ENCODE measurements around the gene IMP4.
"Not testable (repeated sequence)": the region's sequence is repeated elsewhere in the genome, so short reads cannot be mapped to it uniquely, and the experiment has no call there.

The IMP4 gene

GRCh38 chr2:130318906-130319305 lies 23.8 kb upstream of the IMP4 start:
- no peaks in the 10 kb centered on the region for H3K36me3 ChIP-seq (ENCODE audit: insufficient read depth, low read length)
- H3K4me1 ChIP-seq (ENCODE audit: control insufficient read depth, insufficient read depth, low read length) = no peaks in the 10 kb centered on the region
- H3K9ac ChIP-seq (ENCODE audit: low read depth, low read length) = no peak overlapping the region
- H3K27me3 ChIP-seq (ENCODE audit: control insufficient read depth, insufficient read depth, low read length) = peaks cover 7% of the 10 kb centered on the region
- no peak overlapping the region for H3K4me2 ChIP-seq (ENCODE audit: low read length)
- no peak overlapping the region for H3K4me3 ChIP-seq (ENCODE audit: low read length)
- no peaks in the 10 kb centered on the region for H3K9me3 ChIP-seq (replicated peaks; ENCODE audit: low read length)

- H3K4me3 ChIP-seq (ENCODE audit: low read length) = no peak overlapping the region
- no peaks in the 10 kb centered on the region for H3K9me3 ChIP-seq (replicated peaks; ENCODE audit: low read length)
- H3K4me2 ChIP-seq (ENCODE audit: low read length) = no peak overlapping the region
- H3K9ac ChIP-seq (ENCODE audit: low read depth, low read length) = no peak overlapping the region
- peaks cover 14% of the 10 kb centered on the region for H3K27me3 ChIP-seq (ENCODE audit: control insufficient read depth, insufficient read depth, low read length)
- H3K36me3 ChIP-seq (ENCODE audit: insufficient read depth, low read length) = no peaks in the 10 kb centered on the region
- no peaks in the 10 kb centered on the region for H3K4me1 ChIP-seq (ENCODE audit: control insufficient read depth, insufficient read depth, low read length)
Observed at GRCh38 chr2:130319536-130319935, 23.2 kb upstream of the IMP4 start.

- H3K36me3 ChIP-seq (ENCODE audit: insufficient read depth, low read length) = no peaks in the 10 kb centered on the region
- H3K27me3 ChIP-seq (ENCODE audit: control insufficient read depth, insufficient read depth, low read length) = peaks cover 51% of the 10 kb centered on the region
- no peak overlapping the region for H3K9ac ChIP-seq (ENCODE audit: low read depth, low read length)
- no peak overlapping the region for H3K4me2 ChIP-seq (ENCODE audit: low read length)
- peaks cover 5% of the 10 kb centered on the region for H3K4me1 ChIP-seq (ENCODE audit: control insufficient read depth, insufficient read depth, low read length)
- H3K9me3 ChIP-seq (replicated peaks; ENCODE audit: low read length) = no peaks in the 10 kb centered on the region
- no peak overlapping the region for H3K4me3 ChIP-seq (ENCODE audit: low read length)
Observed at GRCh38 chr2:130327703-130328527, 14.8 kb upstream of the IMP4 start.

- Histone ChIP-seq H3K9me3 (replicated peaks; ENCODE audit: low read length) (no peaks in the 10 kb centered on the region), H3K36me3 (ENCODE audit: insufficient read depth, low read length) (no peaks in the 10 kb centered on the region), H3K27me3 (ENCODE audit: control insufficient read depth, insufficient read depth, low read length) (peaks cover 49% of the 10 kb centered on the region), H3K4me2 (ENCODE audit: low read length) (no peak overlapping the region), H3K9ac (ENCODE audit: low read depth, low read length) (no peak overlapping the region), H3K4me3 (ENCODE audit: low read length) (no peak overlapping the region), H3K4me1 (ENCODE audit: control insufficient read depth, insufficient read depth, low read length) (peaks cover 5% of the 10 kb centered on the region)
Observed at GRCh38 chr2:130328710-130329109, 14.0 kb upstream of the IMP4 start.

GRCh38 chr2:130332271-130333073 lies 10.2 kb upstream of the IMP4 start:
- Histone ChIP-seq H3K27me3 (ENCODE audit: control insufficient read depth, insufficient read depth, low read length) (peaks cover 27% of the 10 kb centered on the region), H3K36me3 (ENCODE audit: insufficient read depth, low read length) (no peaks in the 10 kb centered on the region), H3K4me3 (ENCODE audit: low read length) (peak overlapping the region; percentile 23), H3K9ac (ENCODE audit: low read depth, low read length) (no peak overlapping the region), H3K4me2 (ENCODE audit: low read length) (peak overlapping the region; percentile 69), H3K4me1 (ENCODE audit: control insufficient read depth, insufficient read depth, low read length) (peaks cover 9% of the 10 kb centered on the region), H3K9me3 (replicated peaks; ENCODE audit: low read length) (no peaks in the 10 kb centered on the region)

GRCh38 chr2:130333253-130333652 lies 9.4 kb upstream of the IMP4 start:
- not testable (repeated sequence) for H3K9ac ChIP-seq (ENCODE audit: low read depth, low read length); H3K4me2 ChIP-seq (ENCODE audit: low read length); H3K4me3 ChIP-seq (ENCODE audit: low read length); H3K9me3 ChIP-seq (replicated peaks; ENCODE audit: low read length); H3K36me3 ChIP-seq (ENCODE audit: insufficient read depth, low read length)
- Histone ChIP-seq H3K27me3 (ENCODE audit: control insufficient read depth, insufficient read depth, low read length) (peaks cover 27% of the 10 kb centered on the region), H3K4me1 (ENCODE audit: control insufficient read depth, insufficient read depth, low read length) (peaks cover 14% of the 10 kb centered on the region)

- Histone ChIP-seq H3K36me3 (ENCODE audit: insufficient read depth, low read length) (peaks cover 6% of the 10 kb centered on the region), H3K4me3 (ENCODE audit: low read length) (no peak overlapping the region), H3K9me3 (replicated peaks; ENCODE audit: low read length) (no peaks in the 10 kb centered on the region), H3K4me2 (ENCODE audit: low read length) (no peak overlapping the region), H3K4me1 (ENCODE audit: control insufficient read depth, insufficient read depth, low read length) (peaks cover 20% of the 10 kb centered on the region), H3K9ac (ENCODE audit: low read depth, low read length) (no peak overlapping the region), H3K27me3 (ENCODE audit: control insufficient read depth, insufficient read depth, low read length) (peaks cover 24% of the 10 kb centered on the region)
Observed at GRCh38 chr2:130334026-130334425, 8.7 kb upstream of the IMP4 start.

GRCh38 chr2:130335226-130335625 lies 7.5 kb upstream of the IMP4 start:
- no peak overlapping the region for H3K9ac ChIP-seq (ENCODE audit: low read depth, low read length)
- peaks cover 6% of the 10 kb centered on the region for H3K36me3 ChIP-seq (ENCODE audit: insufficient read depth, low read length)
- peaks cover 12% of the 10 kb centered on the region for H3K27me3 ChIP-seq (ENCODE audit: control insufficient read depth, insufficient read depth, low read length)
- no peak overlapping the region for H3K4me3 ChIP-seq (ENCODE audit: low read length)
- H3K4me2 ChIP-seq (ENCODE audit: low read length) = no peak overlapping the region
- H3K4me1 ChIP-seq (ENCODE audit: control insufficient read depth, insufficient read depth, low read length) = peaks cover 20% of the 10 kb centered on the region
- H3K9me3 ChIP-seq (replicated peaks; ENCODE audit: low read length) = no peaks in the 10 kb centered on the region

GRCh38 chr2:130336150-130336876 lies 6.4 kb upstream of the IMP4 start:
- no peak overlapping the region for H3K4me2 ChIP-seq (ENCODE audit: low read length)
- H3K9ac ChIP-seq (ENCODE audit: low read depth, low read length) = no peak overlapping the region
- no peak overlapping the region for H3K4me3 ChIP-seq (ENCODE audit: low read length)
- peaks cover 24% of the 10 kb centered on the region for H3K4me1 ChIP-seq (ENCODE audit: control insufficient read depth, insufficient read depth, low read length)
- peaks cover 3% of the 10 kb centered on the region for H3K27me3 ChIP-seq (ENCODE audit: control insufficient read depth, insufficient read depth, low read length)
- H3K36me3 ChIP-seq (ENCODE audit: insufficient read depth, low read length) = peaks cover 6% of the 10 kb centered on the region
- H3K9me3 ChIP-seq (replicated peaks; ENCODE audit: low read length) = no peaks in the 10 kb centered on the region

- no peak overlapping the region for H3K4me3 ChIP-seq (ENCODE audit: low read length)
- peaks cover 26% of the 10 kb centered on the region for H3K4me1 ChIP-seq (ENCODE audit: control insufficient read depth, insufficient read depth, low read length)
- no peaks in the 10 kb centered on the region for H3K27me3 ChIP-seq (ENCODE audit: control insufficient read depth, insufficient read depth, low read length)
- no peak overlapping the region for H3K9ac ChIP-seq (ENCODE audit: low read depth, low read length)
- H3K36me3 ChIP-seq (ENCODE audit: insufficient read depth, low read length) = peaks cover 6% of the 10 kb centered on the region
- no peak overlapping the region for H3K4me2 ChIP-seq (ENCODE audit: low read length)
- no peaks in the 10 kb centered on the region for H3K9me3 ChIP-seq (replicated peaks; ENCODE audit: low read length)
Observed at GRCh38 chr2:130336877-130337734, 5.6 kb upstream of the IMP4 start.
